HG03175 (cell line): ENCODE data around the gene ADAP1.

Experiments
- ATAC-seq: cut with Tn5 transposase; IDR thresholded peaks from one replicate; pipeline ENCODE4 v1.9.1; 2021; ENCODE audit warnings: mild to moderate bottlenecking, moderate library complexity; ENCODE audit not compliant: unreplicated experiment

Gene ADAP1

GRCh38 chr7:910931-911431 is 43.5 kb downstream of the ADAP1 start:
- no peak for ATAC-seq

GRCh38 chr7:910441-910861 is 44.0 kb downstream of the ADAP1 start:
- ATAC-seq, result no peak

- no peak for ATAC-seq
Measured at GRCh38 chr7:909358-910329, 44.8 kb downstream of the ADAP1 start.

GRCh38 chr7:908591-909357 is 45.7 kb downstream of the ADAP1 start:
- peak; percentile 56 for ATAC-seq

GRCh38 chr7:908159-908581 is 46.3 kb downstream of the ADAP1 start:
- ATAC-seq, result no peak

- ATAC-seq, result no peak
Measured at GRCh38 chr7:907158-907980, 47.1 kb downstream of the ADAP1 start.

GRCh38 chr7:906776-907157 is 47.7 kb downstream of the ADAP1 start:
- no peak for ATAC-seq

GRCh38 chr7:904847-905246 is 49.6 kb downstream of the ADAP1 start:
- no peak for ATAC-seq

- no peak for ATAC-seq
Measured at GRCh38 chr7:903921-904755, 50.3 kb downstream of the ADAP1 start.

- ATAC-seq, result no peak
Measured at GRCh38 chr7:902996-903395, 51.5 kb downstream of the ADAP1 start.

- ATAC-seq, result no peak
Measured at GRCh38 chr7:901388-902154, 52.9 kb downstream of the ADAP1 start.

- ATAC-seq, result no peak
Measured at GRCh38 chr7:901041-901387, 53.5 kb downstream of the ADAP1 start.

- no peak for ATAC-seq
Measured at GRCh38 chr7:900331-901040, 54.0 kb downstream of the ADAP1 start.

- no peak for ATAC-seq
Measured at GRCh38 chr7:899806-900205, 54.7 kb downstream of the ADAP1 start.

GRCh38 chr7:898855-899681 is 55.4 kb downstream of the ADAP1 start:
- no peak for ATAC-seq

- no peak for ATAC-seq
Measured at GRCh38 chr7:898460-898854, 56.0 kb downstream of the ADAP1 start.

GRCh38 chr7:897771-898376 is 56.6 kb downstream of the ADAP1 start:
- no peak for ATAC-seq
